ENCODE measurements around the gene LCE1D.

Gene LCE1D

GRCh38 chr1:152842556-152842955 lies 46.0 kb downstream of the LCE1D start, which contains the start of gene LCE6A:
TSS of gene LCE6A (plus strand) at chr1:152842856. CDS start at chr1:152843521, 665 bp downstream.
- Histone ChIP-seq H3K9ac (ENCODE audit: low read length) (no peak within 1 kb of the TSS), H3K4me1 (ENCODE audit: insufficient read depth, low read length, severe bottlenecking) (no peaks in the 10 kb centered on the region), H3K9me3 (ENCODE audit: low read length) (no peaks in the 10 kb centered on the region), H3K4me2 (ENCODE audit: low read length) (no peak within 1 kb of the TSS), H3K27me3 (ENCODE audit: insufficient read depth, low read length) (no peaks in the 10 kb centered on the region), H3K9me2 (ENCODE audit: low read depth, low read length) (no peaks in the 10 kb centered on the region), H4K20me1 (ENCODE audit: insufficient read depth, low read length) (no peaks in the 10 kb centered on the region), H3K27ac (ENCODE audit: low read depth, low read length, poor library complexity, severe bottlenecking) (no peak within 1 kb of the TSS), H3K79me2 (ENCODE audit: insufficient read depth, low read length) (no peaks in the 10 kb centered on the region), H3K4me3 (ENCODE audit: low read depth, low read length, poor library complexity, severe bottlenecking) (no peak within 1 kb of the TSS), H3K36me3 (ENCODE audit: insufficient read depth, low read length) (no peaks in the 10 kb centered on the region), H2AFZ (ENCODE audit: low read length) (no peak within 1 kb of the TSS), H3F3A (ENCODE audit: insufficient read depth, low read length) (no peaks in the 10 kb centered on the region)
- TF ChIP-seq EZH2 (IDR thresholded peaks at IDR 0.05; ENCODE audit: borderline replicate concordance, low read length), result no peak
- no peak for TF ChIP-seq CTCF (IDR thresholded peaks at IDR 0.05; ENCODE audit: low read length)

Measured in OCI-LY1 (cell line).